Femur (tissue), 1 donor: ENCODE results near the gene IL15RA.

Experiments
- DNase-seq: peaks from one replicate; pipeline ENCODE4 v3.0.0-alpha.2; 2017

IL15RA gene, protein sequence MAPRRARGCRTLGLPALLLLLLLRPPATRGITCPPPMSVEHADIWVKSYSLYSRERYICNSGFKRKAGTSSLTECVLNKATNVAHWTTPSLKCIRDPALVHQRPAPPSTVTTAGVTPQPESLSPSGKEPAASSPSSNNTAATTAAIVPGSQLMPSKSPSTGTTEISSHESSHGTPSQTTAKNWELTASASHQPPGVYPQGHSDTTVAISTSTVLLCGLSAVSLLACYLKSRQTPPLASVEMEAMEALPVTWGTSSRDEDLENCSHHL

DNA sequence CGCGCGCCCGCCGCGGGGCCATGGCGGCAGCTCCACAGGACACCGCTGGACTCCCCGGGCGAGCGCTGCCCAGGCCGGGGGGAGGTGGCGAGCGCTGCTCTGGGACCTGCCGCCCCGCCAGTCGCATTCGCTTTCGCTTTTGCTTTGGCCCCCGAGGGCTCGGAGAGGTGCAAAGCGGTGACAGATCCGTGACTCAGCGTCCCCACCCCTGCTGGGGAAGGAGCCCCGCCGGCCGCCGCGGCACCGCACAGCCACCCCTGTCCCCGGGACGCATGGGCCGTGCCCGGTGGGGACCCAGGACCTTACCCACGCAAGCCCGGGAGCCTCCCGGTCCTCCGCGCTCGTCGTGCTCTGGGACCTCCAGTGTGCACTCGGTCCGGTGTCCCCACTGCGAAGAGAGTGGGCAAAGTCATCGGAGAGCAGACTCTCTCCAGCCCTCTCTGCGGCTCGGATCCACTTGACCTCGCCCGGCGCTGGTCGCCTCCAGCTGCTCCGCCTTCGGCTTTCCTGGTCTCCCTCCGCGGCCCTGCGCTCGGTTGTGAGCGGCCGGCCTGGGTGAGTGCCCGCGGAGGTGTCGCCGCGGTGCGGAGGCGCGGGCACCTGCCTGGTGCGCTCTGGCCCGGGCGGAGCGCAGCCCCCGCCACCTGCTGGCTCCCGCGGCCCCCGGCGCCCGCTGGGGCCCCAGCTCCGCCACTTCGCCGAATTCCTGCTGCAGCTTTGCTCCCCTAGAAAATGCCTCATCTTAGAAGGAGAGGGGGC, at the start of gene IL15RA:
Gene IL15RA (minus strand): TSS at position 73 of the 759 bp plus-strand sequence. CDS start 51 bp downstream, at position 22.
- DNase-seq, result peak; percentile 71

DNA sequence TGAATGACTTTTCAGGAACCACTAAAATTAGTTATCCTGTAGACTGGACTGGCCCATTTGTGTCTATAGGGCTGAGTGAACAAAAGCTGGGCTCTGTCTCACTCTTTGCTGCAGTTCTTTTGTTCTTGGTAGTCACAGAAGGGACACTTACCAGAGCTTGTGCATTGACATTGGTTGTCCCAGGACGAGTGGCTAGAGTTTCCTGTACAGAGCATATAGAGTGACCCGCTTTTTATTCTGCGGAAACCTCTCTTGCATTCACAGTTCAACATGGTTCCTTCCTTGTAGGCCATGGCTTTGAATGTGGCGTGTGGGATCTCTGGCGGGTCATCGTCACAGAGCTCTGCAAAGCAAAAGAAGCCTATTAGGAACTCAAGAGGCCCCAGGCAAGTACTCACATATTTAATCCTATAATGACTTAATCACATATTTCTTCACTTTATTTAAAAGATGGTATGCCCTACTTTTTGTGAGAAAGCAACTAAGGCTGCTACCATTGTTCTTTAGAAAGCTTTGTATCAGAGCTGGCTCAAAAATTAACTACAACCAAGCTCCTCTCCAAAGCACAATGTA, 48.4 kb upstream of the IL15RA start:
- DNase-seq, result no peak

DNA sequence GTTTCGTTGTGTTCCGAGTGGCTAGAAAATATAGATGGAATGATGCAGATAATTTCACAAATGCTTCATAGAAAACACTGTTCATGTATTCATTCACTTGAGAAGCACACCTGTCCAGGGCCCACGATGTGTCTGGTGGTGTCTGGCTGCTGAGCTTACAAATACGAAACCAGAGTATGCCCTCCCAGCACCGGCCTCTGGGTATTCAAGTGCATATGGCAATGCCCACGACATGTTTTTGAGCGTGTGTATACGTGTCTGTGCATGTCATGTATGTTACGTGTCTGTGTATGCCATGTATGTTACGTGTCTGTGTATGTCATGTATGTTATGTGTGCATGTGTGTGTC, 47.0 kb upstream of the IL15RA start:
- DNase-seq, result no peak

DNA sequence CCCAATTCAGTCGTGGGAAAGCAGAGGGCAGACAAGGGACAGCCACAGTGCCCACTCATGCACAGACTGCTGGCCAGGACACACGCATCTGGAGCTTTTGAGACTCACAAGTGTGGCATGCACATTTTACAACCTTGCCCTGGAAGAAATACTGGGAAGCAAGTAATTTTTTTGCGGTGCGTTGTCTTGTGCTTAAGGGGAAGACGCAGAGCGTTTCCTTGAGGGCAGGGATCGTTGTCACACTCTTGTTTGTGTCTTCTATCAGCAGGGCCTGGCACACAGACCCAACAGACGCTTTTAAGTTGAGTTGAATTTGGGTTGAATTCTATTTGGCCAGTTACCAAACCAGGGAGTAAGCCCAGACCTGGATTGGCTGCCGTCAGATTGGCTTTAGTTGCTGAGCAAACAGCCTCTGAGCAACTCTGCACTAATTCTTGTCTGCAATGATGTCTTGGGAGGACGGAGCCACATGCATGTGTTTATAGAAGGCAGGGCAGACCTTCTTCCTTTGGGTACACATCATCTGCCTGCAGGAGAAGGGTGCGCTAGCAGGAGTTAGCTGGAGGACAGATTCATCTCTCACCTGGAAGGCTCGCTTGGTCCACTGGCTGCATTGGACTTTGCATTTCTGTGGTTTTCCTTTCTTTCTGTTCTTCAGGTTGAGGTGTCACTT, 46.5 kb upstream of the IL15RA start:
- DNase-seq, result no peak

DNA sequence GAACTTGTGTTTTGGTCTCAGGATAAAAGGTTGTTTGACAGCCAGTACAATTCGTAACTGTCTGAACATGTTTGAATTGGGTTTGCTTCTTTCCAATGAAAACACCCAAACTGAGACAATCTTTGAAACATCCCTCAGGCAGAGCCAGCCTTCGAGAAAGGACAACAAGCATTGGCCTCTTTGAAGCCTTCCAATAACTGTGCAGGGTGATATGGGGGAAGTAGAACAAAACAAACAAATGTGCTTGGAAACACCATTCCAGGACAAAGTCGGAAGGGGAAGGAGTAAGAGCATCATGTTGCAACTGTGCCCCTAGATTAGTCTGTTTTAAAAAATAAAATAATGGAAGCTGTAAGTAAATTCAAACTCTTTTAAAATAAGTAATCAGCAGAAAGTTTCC, 45.3 kb upstream of the IL15RA start:
- DNase-seq, result no peak

DNA sequence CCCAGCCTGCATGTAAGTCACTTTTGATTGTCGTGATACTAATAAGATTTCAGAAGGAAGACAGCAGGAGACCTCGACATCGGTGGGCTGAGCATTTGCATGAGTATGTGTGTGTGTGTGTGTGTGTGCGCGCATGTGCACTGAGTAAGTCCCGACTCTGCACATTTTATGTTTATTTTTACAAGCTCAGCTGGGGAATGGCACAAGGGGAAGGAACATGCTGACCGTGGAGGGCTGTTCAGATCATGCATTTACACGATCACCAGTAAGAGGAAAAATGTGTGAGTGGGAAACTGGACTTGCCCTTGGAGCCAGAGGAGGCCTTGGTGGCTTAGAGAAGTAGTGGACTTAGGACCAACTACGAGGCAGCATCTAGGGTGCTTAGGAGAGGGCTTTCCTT, 43.5 kb upstream of the IL15RA start:
- no peak for DNase-seq

DNA sequence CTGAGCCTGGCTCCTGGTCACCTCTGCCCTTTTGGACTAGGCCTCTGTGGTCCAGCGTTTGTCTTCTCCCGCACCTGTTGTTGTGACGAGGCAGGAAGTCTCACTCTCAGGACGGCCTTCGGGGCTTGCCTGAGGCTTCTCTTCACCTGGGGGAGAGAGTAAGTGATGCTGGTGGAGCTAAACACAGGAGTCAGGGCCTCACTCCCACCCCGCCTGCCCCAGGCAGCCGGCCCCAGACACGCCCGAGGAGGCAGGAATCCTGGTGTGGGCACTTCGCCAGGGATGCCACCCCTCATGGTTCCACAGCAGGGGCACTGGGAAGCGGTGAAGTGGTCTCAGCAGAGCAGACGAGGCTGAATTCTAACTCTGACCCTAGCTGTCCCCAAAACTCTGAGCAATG, 42.5 kb upstream of the IL15RA start:
- DNase-seq, result no peak

DNA sequence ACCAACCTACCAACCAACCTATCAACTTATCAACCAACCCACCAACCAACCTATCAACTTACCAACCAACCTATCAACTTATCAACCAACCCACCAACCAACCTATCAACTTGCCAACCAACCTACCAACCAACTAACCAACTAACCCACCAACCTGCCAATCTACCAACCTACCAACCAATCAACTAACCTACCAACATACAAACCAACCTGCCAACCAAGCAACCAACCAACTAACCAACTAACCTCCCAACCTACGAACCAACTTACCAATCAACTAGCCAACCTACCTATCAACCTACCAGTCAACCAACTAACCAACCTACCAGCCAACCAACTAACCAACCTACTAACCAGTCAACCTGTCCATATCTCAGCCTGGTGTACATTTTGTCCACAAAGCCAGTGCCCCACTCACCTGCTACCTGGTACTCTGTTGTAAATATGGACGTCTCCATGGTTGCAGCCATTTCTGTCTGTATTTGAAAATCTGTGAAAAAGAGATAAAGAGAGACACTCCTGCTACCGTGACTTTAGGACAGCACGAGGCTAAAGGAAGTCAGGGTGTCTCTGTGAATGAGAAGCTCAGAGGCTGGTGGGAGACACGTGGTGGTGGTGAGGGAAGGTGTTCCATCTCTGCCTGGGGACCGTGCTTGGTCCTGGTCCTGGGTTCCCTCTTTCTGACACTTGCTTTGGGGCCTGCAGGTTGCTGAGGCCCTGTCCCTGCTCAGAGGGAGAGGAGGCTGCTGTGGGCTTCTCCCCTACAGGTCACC, 41.9 kb upstream of the IL15RA start:
- DNase-seq, result no peak

DNA sequence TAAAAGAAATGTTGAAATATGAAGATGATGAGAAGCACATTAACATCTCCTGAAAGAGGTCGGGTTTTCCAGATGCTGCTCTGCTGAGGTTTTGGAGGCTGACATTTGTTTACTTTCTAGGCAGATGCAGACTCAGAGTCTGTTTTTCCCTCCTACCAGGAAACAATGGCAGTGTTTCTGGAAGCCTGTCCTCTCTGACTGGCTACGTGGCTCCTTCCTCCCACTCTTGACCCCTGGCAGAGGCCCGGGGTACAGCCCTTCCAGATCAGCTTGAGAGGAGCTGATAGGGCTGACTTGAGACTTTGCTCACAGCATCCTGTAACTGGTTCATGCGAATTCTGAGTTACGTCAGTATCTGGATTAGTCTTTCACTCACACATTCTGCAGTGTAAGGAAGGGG, 41.1 kb upstream of the IL15RA start:
- no peak for DNase-seq

DNA sequence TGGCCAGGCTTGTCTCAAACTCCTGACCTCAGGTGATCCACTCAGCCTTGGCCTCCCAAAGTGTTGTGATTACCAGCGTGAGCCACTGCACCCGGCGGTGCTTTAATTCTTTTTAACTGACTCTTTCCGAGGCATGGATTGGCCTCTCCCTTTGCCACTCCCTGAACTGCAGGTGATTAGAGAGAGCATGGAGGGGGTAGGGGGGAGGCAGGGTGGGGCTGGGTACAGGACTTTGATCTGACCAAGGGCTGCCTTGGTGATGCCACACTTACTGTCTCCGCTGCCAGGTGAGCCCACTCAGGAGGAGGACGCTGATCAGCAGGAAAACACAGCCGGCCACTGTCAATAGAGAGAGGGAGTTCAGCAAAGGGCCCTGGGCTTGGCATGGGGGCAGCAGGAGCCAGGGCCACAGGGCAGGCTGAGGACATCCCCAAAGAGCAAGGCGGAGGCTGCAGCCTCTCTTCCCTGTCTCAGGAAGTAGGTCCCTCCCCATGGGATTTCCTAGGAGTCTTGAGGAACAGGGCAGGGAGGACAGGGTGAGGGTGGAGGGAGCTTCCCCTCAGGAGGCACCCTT, 40.5 kb upstream of the IL15RA start:
- no peak for DNase-seq

DNA sequence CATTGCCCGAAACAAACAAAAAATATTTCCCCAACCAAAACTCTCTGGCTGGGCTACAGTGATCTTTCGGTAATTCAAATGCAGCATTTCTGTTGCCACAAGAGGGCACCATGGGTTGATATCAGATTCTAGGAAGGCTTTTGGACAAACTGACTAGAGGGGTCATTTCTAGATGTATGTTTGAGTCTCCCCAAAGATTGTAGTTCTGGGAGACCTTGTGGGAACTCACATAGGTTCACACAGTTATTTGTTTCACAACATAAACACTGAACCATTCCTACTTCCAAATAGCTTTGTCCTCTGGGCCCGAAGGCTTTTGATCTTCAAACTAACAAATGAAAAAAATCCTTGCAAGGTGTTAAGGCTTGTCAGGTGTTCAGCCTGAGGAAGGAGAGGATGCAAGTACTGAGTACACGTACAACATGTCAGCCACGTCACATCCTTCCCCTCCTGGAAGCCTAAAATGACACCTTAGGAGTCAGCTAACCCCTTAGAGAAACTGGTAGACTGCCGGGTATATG, 37.0 kb upstream of the IL15RA start:
- DNase-seq, result peak; percentile 49

DNA sequence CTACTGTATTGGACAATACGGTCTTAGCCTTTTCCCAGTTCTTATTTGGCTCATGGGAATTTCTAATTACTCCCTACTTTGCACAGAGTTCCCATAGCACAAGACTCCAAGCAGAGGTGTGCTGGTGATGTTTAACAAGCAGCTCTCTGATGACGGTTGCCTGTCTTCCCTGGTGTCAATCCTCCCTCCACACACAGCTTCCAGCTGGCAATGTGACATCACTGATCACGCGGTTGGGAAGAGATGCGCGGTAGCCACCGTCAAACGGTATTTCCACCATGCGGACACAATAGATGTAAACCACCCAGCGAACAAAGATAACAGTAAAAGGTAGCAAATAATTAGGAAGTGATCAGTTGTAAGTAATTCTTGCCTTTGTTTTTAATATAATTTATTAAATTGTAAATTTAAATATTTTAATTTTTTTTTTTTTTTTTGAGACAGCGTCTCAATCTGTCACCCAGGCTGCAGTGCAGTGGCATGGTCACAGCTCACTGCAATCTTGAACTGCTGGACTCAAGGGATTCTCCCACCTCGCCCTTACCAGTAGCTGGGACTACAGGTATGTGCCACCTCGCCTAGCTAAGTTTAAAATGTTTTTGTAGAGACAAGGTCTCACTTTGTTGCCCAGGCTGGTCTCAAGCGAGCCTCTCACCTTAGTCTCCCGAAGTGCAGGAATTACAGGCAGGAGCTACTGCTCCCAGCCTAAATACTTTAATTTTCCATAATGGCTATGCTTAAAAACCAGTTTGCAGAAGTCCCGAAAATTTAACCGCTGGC, 36.3 kb upstream of the IL15RA start:
- no peak for DNase-seq

DNA sequence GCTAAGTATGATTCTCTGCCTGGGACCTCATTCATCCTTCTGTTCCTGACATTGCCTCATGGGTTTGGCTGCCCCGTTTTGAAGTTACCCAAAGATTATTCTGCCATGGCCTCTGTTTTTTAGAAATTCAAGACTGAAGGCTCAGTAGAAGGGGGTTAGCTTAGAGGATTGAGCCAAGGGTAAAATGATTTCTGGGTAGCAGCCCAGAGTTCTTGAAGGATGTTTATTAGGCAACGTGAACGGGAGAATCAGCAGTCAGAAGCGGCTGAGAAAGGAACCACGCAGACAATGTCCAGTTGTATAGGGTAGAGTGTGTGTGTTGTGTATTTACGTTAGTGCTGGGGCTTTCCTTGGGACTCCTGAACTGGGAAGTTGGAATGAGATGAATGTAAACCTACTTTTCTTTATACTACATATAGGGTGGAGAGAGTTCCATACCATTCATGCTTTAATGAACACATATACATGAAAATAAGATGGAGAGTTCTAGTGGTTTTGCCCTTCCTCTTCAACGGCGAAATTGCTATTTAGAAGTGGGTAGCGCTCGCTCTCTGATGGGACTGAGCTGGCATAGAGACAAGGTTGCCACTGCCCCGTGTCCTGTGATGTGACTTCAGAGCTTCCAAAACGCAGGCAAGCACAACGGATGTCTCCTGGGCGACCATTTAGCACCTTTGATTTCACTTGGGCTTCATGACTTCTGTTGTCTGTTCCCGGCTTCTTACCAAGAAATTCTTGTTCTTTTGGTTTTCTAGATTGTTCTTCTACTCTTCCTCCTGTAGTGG, 35.0 kb upstream of the IL15RA start:
- DNase-seq, result no peak

DNA sequence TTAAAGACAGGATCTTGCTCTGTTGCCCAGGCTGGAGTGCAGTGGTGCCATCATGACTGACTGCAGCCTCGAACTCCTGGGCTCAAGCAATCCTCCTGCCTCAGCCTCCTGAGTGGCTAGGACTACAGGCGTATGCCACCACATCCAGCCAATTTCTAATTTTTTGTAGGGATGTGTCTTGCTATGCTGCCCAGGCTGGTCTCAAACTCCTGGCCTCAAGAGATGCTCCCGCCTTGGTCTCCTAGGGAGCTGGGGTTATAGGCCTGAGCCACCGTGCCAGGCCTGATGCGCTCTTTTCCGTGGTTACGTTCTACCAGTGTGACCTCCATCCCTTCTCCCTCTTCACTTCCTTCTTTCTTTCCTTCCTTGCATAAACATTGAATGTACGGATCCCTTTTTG, 34.2 kb upstream of the IL15RA start:
- no peak for DNase-seq

DNA sequence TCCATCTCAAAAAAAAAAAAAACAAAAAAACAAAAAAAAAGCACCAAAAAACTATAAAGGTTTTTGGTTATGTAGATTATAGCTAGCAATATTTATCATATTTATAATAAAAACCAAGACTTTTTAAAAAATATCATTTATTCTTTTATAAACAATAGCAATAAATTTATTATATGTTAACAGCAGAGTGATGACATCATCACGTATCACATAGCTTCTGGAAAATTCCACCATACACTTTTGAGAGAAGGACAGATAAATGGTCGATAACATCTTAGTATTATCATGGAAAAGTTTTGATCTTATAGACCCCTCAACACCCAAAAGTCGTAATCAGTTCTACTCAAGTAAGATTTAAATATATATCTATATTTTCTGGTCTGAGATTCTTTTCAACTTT, 33.2 kb upstream of the IL15RA start:
- DNase-seq, result no peak

DNA sequence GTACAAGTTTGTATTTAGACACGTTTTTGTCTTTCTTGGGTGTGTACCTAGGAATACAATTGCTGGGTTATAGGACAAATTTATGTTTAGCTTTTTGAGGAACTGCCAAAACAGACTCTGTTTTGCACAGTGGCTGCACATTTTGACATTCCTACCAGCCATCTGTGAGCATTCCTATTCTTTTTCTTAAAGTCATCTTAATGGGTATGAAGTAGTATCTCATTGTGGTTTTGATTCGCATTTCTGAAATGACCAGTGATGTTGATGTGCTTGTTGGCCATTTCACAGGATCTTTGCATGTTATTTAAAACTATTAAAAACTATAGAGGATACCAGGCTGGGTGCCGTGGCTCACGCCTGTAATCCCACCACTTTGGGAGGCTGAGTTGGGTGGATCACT, 32.6 kb upstream of the IL15RA start:
- DNase-seq, result no peak

DNA sequence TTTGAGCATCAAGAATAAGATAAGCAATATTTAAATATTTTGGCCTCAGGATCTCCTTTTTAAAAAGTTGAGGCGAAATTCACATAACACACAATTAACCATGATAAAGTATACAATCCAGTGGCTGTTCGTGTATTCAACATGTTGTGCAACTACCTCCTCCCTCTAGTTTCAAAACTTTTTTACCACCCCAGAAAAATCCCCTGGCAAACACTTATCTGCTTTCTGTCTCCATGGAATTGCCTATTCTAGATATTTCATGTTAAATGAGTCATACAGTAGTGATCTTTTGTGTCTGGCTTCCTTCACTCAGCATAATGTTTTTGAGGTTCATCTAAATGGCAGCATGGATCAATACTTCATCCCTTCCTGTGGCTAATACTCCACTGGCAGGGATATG, 31.8 kb upstream of the IL15RA start:
- no peak for DNase-seq

DNA sequence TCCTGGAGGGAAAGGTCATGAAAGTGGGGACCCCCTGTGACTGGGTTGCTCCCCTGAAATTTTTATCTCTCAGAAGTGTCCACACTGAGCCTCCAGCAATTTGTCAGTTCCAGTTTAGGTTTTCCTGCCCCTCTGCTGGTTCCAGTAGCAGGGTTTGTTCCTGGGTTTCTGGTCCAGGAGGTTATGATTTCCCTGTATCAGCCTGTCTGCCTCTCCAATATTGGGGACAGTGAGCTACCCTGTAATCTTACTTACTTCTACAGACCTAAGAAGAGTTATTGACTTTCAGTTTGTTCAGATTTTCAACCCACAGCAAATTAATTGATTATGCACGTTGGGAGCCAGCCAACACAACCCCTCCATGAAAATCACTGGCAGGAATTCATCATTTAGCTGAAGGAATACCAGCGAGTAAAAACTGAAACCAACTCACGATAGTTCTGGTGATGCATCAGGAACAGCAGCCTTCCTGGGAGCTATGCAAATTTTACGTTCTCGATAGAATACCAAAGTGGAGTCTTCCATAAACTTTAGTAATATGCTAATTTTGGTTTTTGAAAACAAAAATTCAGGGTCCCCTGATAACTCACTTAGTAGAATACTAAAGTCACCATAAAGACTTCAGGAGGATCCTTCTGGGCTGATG, 31.3 kb upstream of the IL15RA start:
- no peak for DNase-seq

DNA sequence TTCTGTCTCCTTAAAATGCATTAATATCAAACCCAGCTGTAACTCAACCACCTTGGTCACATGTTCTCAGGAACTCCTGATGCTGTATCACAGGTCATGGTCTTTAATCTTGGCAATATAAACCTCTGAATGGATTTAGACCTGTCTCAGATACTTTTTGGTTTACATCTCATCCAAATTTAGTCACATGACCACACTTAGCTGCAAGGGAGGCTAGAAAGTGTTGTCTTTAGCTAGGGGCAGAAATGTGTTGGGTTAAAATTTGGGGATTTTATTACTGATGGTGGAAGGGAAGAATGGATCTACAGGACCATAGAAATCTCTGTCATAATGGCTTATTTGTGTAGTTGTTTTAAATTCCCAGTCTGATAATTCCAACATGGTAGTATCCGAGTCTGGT, 29.6 kb upstream of the IL15RA start:
- no peak for DNase-seq

DNA sequence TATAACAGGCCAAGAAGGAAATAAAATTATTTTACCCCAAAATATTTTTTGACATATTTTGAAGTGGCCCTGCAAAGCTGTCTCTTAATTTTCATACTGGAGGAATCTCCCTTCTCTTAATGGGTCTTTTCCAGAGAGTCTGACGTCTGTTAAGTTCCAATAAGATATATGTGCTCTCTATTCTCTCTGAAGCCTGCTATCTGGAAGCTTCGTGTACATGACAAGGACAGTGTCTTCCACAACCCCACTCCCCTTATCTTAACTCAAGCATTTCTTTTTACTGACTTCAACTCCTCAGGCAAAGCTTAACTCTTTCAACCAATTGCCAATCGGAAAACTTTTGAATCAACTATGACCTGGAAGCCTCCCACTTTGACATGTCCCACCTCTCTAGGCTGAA, 29.2 kb upstream of the IL15RA start:
- DNase-seq, result no peak
